SK-N-SH treated with all-trans-retinoic acid at 6 μM for 48 hours (cell line): ENCODE measurements around the gene KCNN2.

Source experiments
- ATAC-seq: fragments of 200-7000 bp; cut with Tn5 transposase; 3 replicates; pipeline ENCODE4 v1.9.1; 2020; ENCODE audit warnings: mild to moderate bottlenecking, moderate library complexity
- ARNTL ChIP-seq: fragments of 450-650 bp; formaldehyde crosslinking; IDR thresholded peaks from 2 replicates; pipeline ENCODE4 v1.5.0; 2020; ENCODE audit warnings: low read depth, mild to moderate bottlenecking, moderate library complexity, borderline replicate concordance
- BACH2 ChIP-seq: fragments of 250-450 bp; sonication (Bioruptor Pico); IDR thresholded peaks from 2 replicates; pipeline ENCODE4 v1.9.0; 2021; ENCODE audit warnings: mild to moderate bottlenecking, borderline replicate concordance
- CSDC2 ChIP-seq: fragments of 250-450 bp; sonication (Bioruptor Pico); IDR thresholded peaks from 2 replicates; pipeline ENCODE4 v1.5.0; 2020; ENCODE audit warnings: mild to moderate bottlenecking, moderate library complexity
- ESRRG ChIP-seq: fragments of 250-450 bp; sonication (Bioruptor Pico); IDR thresholded peaks from 2 replicates; pipeline ENCODE4 v1.6.1; 2021; ENCODE audit warnings: mild to moderate bottlenecking
- GLIS3 ChIP-seq: fragments of 250-450 bp; sonication (Bioruptor Pico); IDR thresholded peaks from 2 replicates; pipeline ENCODE4 v1.5.0; 2020; ENCODE audit warnings: mild to moderate bottlenecking, moderate library complexity
- ISL1 ChIP-seq: fragments of 250-450 bp; sonication (Bioruptor Pico); IDR thresholded peaks from 2 replicates; pipeline ENCODE4 v2.1.2; 2022; ENCODE audit warnings: mild to moderate bottlenecking, moderate library complexity
- OSR1 ChIP-seq: fragments of 250-450 bp; sonication (Bioruptor Pico); IDR thresholded peaks from 2 replicates; pipeline ENCODE4 v1.8.0; 2022; ENCODE audit warnings: moderate library complexity, mild to moderate bottlenecking, inconsistent platforms
- POU6F1 ChIP-seq: fragments of 250-450 bp; sonication (Bioruptor Pico); IDR thresholded peaks from 2 replicates; pipeline ENCODE4 v1.8.0; 2021; ENCODE audit warnings: low read depth, mild to moderate bottlenecking, moderate library complexity, borderline replicate concordance
- PPARA ChIP-seq: fragments of 250-450 bp; sonication (Bioruptor Pico); IDR thresholded peaks from 2 replicates; pipeline ENCODE4 v1.5.0; 2020; ENCODE audit warnings: mild to moderate bottlenecking, borderline replicate concordance
- RARB ChIP-seq: fragments of 250-450 bp; sonication (Bioruptor Pico); IDR thresholded peaks from 2 replicates; pipeline ENCODE4 v1.8.0; 2021; ENCODE audit warnings: mild to moderate bottlenecking, moderate library complexity
- SNAI2 ChIP-seq: fragments of 250-450 bp; sonication (Bioruptor Pico); IDR thresholded peaks from 2 replicates; pipeline ENCODE4 v1.5.0; 2020; ENCODE audit warnings: mild to moderate bottlenecking, moderate library complexity
- TCF4 ChIP-seq: fragments of 250-450 bp; sonication (Bioruptor Pico); IDR thresholded peaks from 2 replicates; pipeline ENCODE4 v1.8.0; 2021; ENCODE audit warnings: mild to moderate bottlenecking, moderate library complexity, borderline replicate concordance
- TOX ChIP-seq: fragments of 250-450 bp; sonication (Bioruptor Pico); IDR thresholded peaks from 2 replicates; pipeline ENCODE4 v1.8.0; 2021; ENCODE audit warnings: mild to moderate bottlenecking, moderate library complexity, borderline replicate concordance
- TSHZ2 ChIP-seq: fragments of 250-450 bp; sonication (Bioruptor Pico); IDR thresholded peaks from 2 replicates; pipeline ENCODE4 v1.5.0; 2020; ENCODE audit warnings: mild to moderate bottlenecking, moderate library complexity
- ZC3H10 ChIP-seq: fragments of 250-450 bp; sonication (Bioruptor Pico); IDR thresholded peaks from 2 replicates; pipeline ENCODE4 v1.5.1; 2021; ENCODE audit warnings: mild to moderate bottlenecking, moderate library complexity
- ZFP3 ChIP-seq: fragments of 250-450 bp; sonication (Bioruptor Pico); IDR thresholded peaks from 2 replicates; pipeline ENCODE4 v1.5.0; 2020; ENCODE audit warnings: mild to moderate bottlenecking, moderate library complexity
- ZFP30 ChIP-seq: fragments of 450-650 bp; formaldehyde crosslinking; IDR thresholded peaks from 2 replicates; pipeline ENCODE4 v1.5.0; 2022; ENCODE audit warnings: mild to moderate bottlenecking, moderate library complexity
- ZNF70 ChIP-seq: fragments of 450-650 bp; formaldehyde crosslinking; IDR thresholded peaks from 2 replicates; pipeline ENCODE4 v1.5.0; 2020; ENCODE audit warnings: mild to moderate bottlenecking, moderate library complexity
- ZNF8 ChIP-seq: fragments of 450-650 bp; formaldehyde crosslinking; IDR thresholded peaks from 2 replicates; pipeline ENCODE4 v1.5.0; 2020; ENCODE audit warnings: mild to moderate bottlenecking, moderate library complexity
- TF ChIP-seq, protein P1 (sequence below): fragments of 250-450 bp; sonication (Bioruptor Pico); IDR thresholded peaks from 2 replicates; pipeline ENCODE4 v1.5.1; 2020; ENCODE audit warnings: low read depth, mild to moderate bottlenecking, moderate library complexity
- TF ChIP-seq, protein P2 (sequence below): fragments of 250-450 bp; sonication (Bioruptor Pico); IDR thresholded peaks from 2 replicates; pipeline ENCODE4 v1.5.1; 2021; ENCODE audit warnings: mild to moderate bottlenecking, moderate library complexity

The KCNN2 gene

GRCh38 chr5:114524221-114524620, 162.4 kb downstream of the KCNN2 start:
- ATAC-seq, result no peak
- TF ChIP-seq OSR1 (no peak), TSHZ2 (CRISPR knock-in tag) (no peak), ZFP3 (CRISPR knock-in tag) (no peak), ZC3H10 (CRISPR knock-in tag) (no peak), TOX (CRISPR knock-in tag) (no peak), ZNF8 (CRISPR knock-in tag) (no peak), ZFP30 (no peak), ARNTL (CRISPR knock-in tag) (no peak), CSDC2 (CRISPR knock-in tag) (no peak), ZNF70 (CRISPR knock-in tag) (no peak)
- TF ChIP-seq, protein P1, sequence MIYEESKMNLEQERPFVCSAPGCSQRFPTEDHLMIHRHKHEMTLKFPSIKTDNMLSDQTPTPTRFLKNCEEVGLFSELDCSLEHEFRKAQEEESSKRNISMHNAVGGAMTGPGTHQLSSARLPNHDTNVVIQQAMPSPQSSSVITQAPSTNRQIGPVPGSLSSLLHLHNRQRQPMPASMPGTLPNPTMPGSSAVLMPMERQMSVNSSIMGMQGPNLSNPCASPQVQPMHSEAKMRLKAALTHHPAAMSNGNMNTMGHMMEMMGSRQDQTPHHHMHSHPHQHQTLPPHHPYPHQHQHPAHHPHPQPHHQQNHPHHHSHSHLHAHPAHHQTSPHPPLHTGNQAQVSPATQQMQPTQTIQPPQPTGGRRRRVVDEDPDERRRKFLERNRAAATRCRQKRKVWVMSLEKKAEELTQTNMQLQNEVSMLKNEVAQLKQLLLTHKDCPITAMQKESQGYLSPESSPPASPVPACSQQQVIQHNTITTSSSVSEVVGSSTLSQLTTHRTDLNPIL (CRISPR knock-in tag), result no peak

DNA sequence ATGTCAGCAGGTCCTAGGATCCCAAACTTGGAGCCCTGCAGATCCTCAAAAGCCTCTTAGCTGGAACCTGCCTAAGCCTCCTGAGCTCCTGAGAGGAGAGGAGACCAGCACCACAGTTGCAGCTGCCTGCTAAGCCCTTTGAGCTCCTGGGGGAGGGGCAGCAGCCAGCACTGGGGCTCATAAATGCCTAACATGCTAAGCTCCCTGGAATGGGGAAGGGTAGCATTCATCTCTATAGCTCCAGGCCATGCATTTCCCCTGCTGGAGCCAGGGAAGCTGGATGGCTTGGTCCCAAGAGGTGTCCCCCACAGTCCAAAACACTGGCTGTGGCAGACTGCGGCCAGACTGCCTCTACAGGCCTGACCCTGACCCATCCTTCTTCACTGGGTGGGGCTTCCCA, 182.7 kb downstream of the KCNN2 start:
- ATAC-seq, result no peak
- no peak for TF ChIP-seq ZNF8 (CRISPR knock-in tag)
- TF ChIP-seq SNAI2 (CRISPR knock-in tag), result no peak
- TF ChIP-seq ESRRG (CRISPR knock-in tag), result no peak
- TF ChIP-seq RARB (CRISPR knock-in tag), result no peak
- TF ChIP-seq, protein P2, sequence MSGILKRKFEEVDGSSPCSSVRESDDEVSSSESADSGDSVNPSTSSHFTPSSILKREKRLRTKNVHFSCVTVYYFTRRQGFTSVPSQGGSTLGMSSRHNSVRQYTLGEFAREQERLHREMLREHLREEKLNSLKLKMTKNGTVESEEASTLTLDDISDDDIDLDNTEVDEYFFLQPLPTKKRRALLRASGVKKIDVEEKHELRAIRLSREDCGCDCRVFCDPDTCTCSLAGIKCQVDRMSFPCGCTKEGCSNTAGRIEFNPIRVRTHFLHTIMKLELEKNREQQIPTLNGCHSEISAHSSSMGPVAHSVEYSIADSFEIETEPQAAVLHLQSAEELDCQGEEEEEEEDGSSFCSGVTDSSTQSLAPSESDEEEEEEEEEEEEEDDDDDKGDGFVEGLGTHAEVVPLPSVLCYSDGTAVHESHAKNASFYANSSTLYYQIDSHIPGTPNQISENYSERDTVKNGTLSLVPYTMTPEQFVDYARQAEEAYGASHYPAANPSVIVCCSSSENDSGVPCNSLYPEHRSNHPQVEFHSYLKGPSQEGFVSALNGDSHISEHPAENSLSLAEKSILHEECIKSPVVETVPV, result no peak
- TF ChIP-seq OSR1, result no peak
- no peak for TF ChIP-seq ZFP30
- no peak for TF ChIP-seq ISL1 (CRISPR knock-in tag)
- no peak for TF ChIP-seq POU6F1
- no peak for TF ChIP-seq PPARA (CRISPR knock-in tag)
- no peak for TF ChIP-seq CSDC2 (CRISPR knock-in tag)
- TF ChIP-seq TCF4 (CRISPR knock-in tag), result no peak
- no peak for TF ChIP-seq BACH2
- no peak for TF ChIP-seq GLIS3 (CRISPR knock-in tag)
- no peak for TF ChIP-seq ARNTL (CRISPR knock-in tag)
- TF ChIP-seq, all 23 proteins: peak for 0
